Astrocyte of the hippocampus (primary cell): ENCODE data around the gene SORL1.
"Not testable (repeated sequence)": the region's sequence is repeated elsewhere in the genome, so short reads cannot be mapped to it uniquely, and the experiment has no call there.

Source experiments
- DNase-seq: peaks from one replicate; pipeline ENCODE4 v3.0.0; 2011; ENCODE audit warnings: low read depth, low spot score

The SORL1 gene

DNA sequence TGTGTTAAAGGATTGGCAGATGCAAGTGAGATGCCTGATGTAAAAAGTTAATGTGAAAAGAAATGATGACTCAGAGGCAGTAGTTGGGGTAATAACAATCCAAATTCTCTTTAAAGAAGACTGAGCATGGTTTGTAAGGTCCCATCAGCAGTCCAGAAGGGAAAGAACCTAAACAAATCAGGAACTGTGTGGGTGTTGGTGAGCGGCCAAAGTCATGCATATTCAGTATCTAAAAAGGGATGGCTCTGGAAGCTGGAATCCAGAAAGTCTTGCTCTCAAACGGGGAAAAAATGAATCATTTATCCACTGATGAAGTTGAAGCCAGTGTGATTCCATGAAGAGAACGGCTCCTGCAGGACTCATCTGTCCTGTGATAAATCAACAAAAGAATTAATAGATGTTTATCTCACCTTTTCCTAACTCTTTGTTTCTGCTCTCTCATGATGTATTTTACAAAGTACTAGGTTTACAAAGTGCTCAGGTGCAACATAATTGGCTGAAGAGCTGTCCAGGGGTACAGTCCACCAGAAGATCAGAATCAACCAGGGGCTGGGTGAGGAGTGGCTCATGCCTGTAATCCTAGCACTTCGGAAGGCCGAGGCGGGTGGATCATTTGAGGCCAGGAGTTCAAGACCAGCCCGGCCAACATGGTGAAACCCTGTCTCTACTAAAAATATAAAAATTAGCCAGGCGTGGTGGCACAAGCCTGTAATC lies 21.1 kb downstream of the SORL1 start:
- DNase-seq, result peak; percentile 73

DNA sequence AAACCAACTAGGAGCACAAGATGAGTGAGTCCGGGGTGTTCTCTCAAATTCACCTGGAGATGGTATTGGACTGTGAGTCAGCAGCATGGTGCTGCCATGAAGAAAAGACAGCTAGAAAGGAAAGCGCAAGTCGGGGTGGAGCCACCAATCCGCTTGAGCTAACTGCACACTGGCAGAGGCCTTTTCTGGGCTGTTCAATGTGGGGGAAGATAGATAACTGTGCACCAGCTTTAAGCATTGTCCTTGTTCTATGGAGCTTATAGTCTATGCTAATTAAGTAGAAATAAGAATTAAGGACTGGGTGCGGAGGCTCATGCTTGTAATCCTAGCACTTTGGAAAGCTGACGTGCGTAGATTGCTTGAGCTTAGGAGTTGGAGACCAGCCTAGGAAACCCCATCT lies 22.6 kb downstream of the SORL1 start:
- DNase-seq, result no peak

DNA sequence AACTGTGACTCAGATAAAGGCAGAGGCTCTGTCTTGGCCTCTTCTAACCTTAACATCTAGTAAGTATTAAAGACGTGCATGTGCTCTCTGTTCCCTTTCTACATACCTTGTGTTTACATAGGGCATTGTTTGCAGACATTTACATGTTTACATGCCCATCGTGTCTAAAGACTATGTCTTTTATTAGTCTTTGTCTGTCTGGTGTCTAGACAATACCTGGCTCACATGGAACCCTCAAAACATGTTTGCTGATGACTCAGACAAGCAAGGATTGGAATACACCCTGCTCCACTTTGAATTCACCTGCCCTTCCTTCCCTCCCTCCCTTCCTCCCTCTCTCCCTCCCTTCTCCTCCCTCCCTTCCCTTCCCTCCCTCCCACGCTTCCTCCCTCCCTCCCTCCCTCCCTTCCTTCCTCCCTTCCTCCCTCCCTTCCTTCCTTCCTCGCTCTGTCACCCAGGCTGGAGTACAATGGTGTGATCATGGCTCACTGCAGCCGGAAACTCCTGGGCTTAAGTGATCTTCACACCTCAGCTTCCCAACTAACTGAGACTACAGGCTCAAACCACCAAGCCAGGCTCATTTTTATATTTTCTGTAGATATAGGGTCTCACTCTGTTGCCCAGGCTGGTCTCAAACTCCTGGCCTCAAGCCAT lies 24.4 kb downstream of the SORL1 start:
- DNase-seq, result no peak

DNA sequence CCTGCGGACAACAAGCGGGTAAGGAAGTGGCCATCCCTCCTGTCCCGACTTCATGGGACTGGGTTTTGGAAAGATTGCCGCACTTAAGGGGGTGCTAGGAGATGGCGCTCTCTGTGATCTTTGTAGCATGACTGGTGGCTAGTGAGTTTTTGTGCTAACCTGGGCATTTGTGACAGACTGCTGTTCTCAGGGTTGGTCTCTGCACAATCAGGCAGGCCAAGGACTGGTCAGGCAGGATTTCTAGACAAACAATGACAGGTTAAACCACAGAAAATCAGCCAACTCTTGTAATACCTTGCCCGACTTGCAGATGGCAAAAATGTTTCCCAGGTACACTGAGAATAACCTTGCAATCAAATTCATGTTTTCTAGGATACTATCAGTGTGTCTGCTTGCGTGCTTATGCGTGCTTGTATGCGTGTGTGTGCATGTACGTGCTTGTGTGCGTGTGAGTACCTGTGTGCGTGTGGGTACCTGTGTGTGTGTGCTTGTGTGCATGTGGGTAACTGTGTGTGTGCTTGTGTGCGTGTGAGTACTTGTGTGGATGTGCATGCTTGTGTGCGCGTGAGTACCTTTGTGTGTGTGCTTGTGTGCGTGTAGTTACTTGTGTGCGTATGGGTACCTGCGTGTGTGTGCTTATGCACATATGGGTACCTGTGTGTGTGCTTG lies 26.2 kb downstream of the SORL1 start:
- DNase-seq, result no peak

DNA sequence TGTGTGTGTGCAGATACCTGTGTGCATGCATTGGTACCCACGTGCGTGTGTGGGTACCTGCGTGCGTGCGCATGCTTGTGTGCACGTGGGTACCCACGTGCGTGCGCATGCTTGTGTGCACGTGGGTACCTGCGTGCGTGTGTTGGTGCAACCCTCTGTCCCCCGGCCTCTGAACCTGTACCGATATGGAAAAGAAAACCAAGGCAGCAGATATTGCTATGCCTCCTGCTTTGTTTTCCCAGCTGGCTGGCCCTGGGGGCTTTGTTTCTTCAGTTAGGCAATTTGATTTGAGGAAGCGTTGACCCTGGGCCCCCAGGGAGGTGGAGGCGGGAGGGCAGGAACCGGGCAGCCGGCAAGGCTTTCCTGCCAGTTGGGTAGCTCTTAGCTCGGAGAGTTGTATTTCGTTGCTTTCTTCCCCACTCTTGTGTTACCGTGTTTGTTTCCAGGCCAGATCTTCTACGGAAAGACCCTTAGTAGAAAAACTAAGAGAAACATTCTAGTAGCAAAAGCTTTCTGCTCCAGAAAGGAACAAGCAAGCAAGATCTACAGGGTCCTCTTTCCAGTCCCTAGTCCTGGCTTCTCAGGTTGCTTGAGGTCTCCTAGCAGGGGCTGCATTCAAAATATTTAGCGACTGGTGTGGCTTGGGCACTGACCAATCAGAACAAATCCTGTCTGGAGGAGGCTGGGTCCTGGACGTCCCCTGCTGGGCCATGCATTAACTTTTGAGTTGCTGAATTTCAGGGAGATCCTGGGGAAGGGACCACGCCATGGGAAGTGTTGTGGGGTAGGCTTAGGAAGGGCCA lies 27.0 kb downstream of the SORL1 start:
- no peak for DNase-seq

DNA sequence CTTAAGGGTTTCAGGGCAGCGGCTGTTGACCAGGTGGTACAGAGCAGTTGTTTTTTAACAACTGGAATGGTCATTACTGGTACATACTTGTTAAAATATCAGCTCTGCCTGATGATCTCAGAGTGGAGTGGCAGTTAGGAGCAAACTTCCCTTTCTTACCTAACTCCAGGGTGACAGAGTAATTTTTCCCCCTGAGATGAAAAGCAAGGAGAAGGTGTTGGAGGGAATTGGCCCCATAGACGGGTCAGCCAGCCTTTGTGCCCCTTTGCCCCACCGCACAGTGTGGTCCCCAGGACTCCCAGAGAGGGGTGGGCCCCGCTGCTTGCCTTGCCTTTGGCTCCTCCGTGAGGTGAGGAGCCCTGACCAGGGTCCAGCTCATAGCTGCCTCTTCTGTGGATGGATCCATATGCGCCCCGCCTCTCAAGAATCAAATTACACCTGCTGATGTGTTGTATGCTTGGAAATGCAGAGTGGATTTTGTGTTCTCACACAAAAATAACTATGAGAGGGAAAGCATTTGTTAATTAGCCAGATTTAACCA lies 27.7 kb downstream of the SORL1 start:
- DNase-seq, result no peak

DNA sequence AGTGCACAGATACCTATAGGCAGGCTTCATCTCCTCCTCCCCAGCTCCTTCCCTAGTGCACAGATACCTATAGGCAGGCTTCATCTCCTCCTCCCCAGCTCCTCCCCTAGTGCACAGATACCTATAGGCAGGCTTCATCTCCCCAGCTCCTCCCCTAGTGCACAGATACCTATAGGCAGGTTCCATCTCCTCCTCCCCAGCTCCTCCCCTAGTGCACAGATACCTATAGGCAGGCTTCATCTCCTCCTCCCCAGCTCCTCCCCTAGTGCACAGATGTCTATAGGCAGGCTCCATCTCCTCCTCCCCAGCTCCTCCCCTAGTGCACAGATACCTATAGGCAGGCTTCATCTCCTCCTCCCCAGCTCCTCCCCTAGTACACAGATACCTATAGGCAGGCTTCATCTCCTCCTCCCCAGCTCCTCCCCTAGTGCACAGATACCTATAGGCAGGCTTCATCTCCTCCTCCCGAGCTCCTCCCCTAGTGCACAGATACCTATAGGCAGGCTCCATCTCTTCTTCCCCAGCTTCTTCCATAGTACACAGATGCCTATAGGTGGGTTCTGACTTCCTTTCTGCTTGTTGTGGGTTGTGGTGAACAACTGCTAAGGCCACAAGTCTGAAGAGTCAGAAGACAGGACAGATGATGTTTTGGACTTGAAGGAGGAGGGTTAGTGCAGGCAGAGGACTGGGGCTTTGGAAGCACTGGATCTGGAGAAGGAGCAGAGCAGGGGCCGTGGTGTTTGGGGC lies 29.5 kb downstream of the SORL1 start:
- DNase-seq, result not testable (repeated sequence)

DNA sequence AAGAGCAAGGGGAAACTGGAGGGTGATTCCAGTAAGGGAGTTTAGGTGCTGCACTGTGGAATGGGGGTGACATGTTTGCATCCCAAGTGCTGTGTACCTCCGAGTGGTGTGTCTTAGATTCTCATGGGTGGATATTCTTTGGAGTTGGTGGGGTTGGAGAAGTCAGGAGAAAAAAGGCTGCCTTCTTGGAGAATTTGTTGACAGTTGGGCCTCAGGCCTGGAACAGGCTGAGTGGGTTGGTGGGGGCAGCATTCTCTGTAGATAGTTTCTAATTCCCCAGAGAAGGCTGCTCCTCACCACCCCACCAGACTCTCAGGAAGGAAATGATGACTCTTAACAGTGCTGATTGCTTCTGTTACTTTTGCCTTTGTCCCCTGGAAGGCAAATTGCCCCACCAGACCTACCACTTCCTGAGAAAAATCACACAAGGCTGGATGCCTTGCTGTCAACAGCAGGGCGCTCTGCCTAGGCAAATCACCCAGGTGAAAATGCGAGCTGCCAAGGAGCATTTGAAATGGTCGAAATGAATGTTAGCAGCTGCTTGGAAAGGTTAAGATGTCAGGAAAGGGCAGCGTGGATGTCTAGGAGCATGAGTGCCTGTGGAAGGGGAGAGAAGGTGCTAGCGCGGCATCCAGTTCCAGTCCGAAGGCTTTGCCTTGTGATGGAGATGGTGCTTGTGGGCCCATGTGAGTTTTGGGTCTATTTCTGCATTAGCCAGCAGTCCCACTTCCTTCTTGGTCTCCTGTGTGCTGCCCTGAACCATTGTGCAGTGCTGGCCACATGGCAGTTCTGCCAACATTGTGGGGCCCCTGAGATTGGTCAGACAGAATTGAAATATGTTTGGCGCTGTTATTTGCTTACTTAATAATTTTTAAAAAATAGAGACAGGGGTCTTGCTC lies 30.4 kb downstream of the SORL1 start:
- DNase-seq, result no peak

DNA sequence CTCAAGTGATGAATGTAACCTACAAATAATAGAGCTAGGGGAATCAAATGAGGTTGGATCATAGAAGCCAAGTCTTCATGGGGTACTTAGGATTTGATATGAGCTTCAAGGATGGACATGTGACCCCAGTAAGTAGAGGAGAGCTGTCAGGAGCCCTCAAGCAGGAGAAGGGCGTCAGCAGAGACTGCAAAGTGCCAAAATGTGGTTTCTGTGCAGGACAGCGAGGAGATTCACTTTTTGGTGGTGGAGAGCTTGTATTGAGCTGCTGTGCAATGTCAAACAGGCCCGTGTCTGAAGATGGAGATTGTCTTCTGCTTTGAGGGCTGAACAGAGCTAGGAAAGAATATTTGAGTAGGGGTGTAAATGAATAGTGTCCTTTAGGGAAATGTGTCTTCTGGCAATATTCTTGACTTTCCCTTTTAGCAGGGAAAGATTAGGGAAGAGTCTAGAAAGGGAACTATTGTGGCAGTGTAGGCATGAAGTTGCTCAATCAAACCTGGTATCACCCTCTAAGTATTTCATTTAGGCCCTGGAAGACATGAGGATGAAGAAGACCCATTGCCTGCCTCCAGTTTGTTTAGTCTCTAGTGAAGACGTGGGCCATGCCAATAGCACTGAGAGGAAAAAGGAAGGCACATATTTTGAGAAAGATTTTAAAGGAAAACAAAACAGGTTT lies 31.8 kb downstream of the SORL1 start:
- no peak for DNase-seq

DNA sequence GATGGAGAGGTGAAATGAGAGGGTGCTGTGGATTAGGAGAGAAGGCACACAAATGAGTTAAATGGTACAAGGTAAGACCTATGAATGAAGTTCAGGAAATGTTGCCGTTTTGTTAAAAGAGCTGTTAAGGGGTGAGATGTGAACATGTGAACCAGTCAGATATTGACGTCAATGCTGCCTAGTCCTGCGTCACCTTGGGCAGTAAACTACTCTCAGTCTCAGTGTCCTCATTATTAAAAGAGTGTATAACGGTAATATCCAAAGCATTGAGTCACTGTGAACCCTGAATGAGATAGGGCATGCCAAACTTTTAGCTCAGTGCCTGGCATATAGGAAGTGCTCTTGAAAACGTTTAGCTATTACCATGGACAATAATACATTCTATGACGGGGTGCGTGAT lies 33.1 kb downstream of the SORL1 start:
- DNase-seq, result no peak

DNA sequence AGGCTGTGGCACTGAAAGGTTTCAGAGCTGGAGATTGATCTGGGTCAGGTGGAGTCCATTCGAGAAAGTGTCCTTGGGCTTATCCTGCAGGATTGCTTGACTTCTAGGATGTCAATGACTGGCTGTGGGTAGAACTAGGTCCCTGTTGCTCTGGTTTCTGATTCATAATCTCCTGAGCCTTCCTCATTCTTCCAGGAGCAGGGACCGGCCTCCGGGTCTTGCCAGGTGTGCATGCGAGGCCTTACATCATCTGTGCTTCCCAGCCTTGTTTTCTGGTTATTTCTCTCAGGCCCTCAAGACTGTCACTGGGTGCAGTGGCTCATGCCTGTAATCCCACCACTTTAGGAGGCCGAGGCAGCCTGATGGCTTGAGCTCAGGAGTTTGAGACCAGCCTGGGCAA lies 33.9 kb downstream of the SORL1 start:
- DNase-seq, result no peak

DNA sequence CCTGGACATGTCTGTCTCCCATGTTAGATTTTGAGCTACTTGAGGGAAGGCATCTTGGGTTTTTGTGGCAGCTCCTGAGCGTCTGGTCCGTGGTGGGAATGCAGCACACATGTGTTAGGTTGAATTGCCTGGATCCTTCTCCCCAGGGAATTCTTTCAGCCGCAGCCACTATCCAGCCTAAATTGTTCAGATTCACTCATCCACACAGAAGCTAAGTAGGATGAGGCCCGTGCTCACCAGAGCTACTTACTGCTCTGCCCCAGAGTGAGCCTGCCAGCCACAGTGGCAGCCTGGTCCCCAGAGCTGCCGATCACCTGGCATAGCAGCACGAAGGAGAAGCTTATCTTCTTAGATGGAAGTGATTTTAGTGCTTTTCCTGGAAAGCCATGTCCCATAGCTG lies 35.1 kb downstream of the SORL1 start:
- no peak for DNase-seq

DNA sequence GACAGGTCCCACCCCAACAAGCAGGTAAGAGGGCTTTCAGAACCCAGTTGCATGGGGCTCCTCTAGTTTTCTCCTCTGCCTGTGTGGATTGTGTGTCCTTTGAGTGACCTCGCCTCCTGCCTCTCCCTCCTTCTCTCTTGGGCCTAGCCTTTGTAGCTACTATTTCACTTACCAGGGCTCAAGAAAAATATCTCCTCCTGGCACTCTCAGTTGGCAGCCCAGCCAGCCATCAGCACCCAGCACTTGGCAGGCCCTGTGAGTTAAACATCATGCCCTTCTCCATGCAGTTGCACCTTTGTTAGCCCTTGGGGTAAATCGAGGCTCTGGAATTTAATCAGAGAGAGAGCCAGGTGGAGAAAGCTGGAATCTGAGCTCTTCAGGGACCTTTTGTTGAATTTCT lies 36.1 kb downstream of the SORL1 start:
- no peak for DNase-seq

DNA sequence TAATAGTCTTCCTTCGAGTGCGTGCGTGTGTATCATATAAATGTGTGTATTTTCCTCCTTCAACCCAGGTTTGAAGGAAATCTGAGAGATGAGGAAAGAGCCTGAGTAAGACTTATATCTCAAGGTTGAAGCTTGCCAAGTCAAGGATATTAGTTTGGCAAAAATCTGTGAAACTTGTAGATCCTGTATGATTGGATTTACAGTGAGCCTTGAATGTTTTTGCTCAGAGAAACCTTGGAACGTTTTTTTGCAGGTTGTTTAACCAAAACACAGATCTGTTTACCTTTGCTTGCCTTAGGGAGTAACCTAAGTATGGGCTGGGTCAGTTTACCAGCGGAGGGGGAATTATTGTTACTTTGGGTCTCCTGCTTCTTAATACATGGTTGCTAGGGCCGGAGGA lies 36.5 kb downstream of the SORL1 start:
- DNase-seq, result no peak

DNA sequence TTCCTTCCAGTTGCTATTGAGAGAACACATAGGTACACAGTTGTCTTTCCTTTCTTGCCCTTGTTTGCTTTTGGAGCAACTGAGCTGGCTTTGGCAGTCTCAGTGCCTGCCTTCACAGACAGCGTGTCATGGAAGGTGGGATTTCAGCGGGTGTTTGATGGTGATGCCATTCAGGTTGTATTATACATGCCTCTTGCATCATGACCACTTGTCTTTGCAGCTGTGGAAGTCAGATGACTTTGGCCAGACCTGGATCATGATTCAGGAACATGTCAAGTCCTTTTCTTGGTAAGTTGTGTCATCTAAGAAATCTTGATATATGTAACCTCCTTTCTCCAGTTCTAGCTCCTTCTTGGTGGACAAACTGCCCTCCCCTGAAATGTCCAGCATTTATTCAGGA lies 37.7 kb downstream of the SORL1 start:
- no peak for DNase-seq

DNA sequence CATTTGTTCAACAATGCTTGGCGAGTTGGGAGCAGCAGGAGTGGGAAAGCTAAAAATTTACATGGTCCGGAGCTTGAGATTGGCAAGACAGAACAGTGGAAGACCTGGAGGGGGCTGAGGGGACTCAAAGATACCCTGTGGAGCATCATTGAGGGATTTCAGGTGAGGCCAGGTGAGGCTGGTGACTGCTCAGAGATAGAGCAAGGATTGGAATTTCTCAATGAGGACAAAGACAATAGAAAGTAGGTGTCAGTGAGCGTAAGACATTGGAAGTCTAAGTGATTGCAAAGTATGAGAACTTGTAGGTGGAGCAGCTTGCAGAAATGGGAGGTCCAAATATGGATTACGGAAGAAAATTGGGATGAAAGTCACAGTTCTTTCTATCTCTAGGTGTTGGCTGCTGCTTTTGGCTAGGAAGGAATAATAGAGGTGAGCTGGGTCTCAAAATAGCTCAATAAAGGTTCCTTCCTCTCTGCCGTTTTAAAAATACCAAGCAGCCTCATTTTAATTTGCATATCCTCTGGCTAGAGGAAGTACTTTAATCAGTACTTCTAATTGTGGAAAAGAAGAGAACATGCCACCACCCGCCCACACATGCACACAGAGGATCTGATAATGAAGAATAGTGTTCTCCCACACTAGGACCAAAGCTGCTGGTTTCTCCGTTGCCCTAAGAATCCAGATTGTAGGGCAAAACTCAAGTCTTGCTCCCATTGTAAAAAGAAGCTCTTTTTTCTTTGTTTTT lies 42.4 kb downstream of the SORL1 start:
- no peak for DNase-seq

DNA sequence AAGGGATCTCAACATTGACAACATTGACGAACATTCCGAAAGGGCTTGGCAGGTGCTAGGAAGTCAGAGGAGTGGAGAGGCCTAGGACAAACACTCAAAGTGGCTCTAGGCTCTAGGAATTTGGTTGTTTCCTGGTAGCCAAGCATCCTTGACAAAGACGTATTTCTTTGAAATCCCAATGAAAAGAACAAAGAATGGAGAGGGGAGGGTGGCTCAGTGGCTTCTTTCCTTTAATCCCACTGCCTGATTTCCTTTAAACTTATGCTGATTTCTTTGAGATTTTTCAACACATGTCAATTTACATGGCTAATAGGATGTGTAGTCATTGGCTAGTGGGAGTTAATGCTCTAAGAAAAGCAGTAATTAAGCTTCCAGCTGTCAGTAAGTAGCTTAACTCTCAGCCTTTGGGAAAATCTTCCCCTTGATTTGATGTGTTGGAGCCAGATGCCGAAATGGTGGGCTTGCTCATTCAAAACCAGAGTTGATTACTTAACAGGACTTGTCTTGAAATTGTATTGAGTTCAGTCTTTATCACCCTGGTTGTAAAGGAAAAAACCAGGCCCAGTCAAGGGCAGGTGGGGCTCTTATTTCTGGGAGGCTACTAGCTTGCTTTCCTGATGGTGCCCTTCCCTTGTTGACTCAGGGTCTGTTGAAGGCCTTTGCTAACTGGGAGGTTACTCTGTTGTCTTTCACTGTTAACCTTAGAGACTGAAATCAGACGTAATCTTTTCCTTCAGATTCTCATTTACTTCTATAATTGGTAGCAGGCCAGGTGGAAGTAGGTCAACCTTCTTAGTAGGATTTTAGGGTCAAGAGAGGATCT lies 45.3 kb downstream of the SORL1 start:
- no peak for DNase-seq

DNA sequence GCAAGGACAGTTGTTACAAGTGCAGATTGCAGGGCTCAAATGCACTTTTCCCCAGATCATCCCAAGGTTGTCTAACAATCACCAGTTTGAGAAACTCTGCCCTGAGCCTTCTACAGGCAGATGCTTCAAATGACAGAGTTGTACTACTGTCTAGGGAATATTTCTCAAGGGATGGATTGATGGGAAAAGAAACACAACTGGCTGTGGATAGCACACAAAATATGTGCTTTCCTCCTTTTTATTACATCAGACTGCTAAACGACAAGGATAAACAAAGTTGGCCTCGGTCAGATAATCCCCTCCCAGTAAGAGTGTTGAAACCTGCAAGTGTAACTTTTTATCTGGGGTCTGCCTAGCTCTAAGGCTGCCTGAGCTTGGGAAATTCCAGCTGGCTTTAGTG lies 47.3 kb downstream of the SORL1 start:
- DNase-seq, result no peak
